Measurements from ENCODE around the gene GLS.

GRCh38 chr2:190996338-190996946 lies 115.8 kb downstream of the GLS start:
- peak; percentile 94 for TF ChIP-seq CTCF (conservative IDR thresholded peaks at IDR 0.05; ENCODE audit: low read length)
- no peak for TF ChIP-seq EZH2phosphoT487 (IDR thresholded peaks at IDR 0.05; ENCODE audit: borderline replicate concordance)

All from Loucy (cell line).